Urothelium cell line (cell line): ENCODE data around the gene KLRG1.
A peak's percentile ranks its signal among the peaks of the same experiment; 100 is the strongest.

Experiments used
- DNase-seq: peaks from one replicate; pipeline ENCODE4 v3.0.0; 2011; ENCODE audit warnings: low spot score, mixed read lengths
- FAIRE-seq: peaks from 2 replicates; lab custom pipeline; 2011; peaks lifted over from hg19 to GRCh38; lab: Jason Lieb, UNC

KLRG1 gene

GRCh38 chr12:8980137-8980536 lies 9.2 kb upstream of the KLRG1 start:
- FAIRE-seq: no peak
- DNase-seq: no peak

- FAIRE-seq: peak; percentile 32
Observed at GRCh38 chr12:8985213-8985754, 4.1 kb upstream of the KLRG1 start.

GRCh38 chr12:8987163-8987562 lies 2.2 kb upstream of the KLRG1 start:
- no peak for FAIRE-seq
- no peak for DNase-seq

More at GRCh38 chr12:8985213-8985754, 4.1 kb upstream of the KLRG1 start:
- DNase-seq: no peak

- FAIRE-seq (no peak), DNase-seq (no peak)
Observed at GRCh38 chr12:8987685-8988084, 1.7 kb upstream of the KLRG1 start.

GRCh38 chr12:8991371-8992345 lies 2.3 kb downstream of the KLRG1 start:
- FAIRE-seq (no peak), DNase-seq (no peak)

- FAIRE-seq: no peak
- DNase-seq: no peak
Observed at GRCh38 chr12:8993827-8994226, 4.5 kb downstream of the KLRG1 start.

GRCh38 chr12:8995021-8995775 lies 5.9 kb downstream of the KLRG1 start:
- DNase-seq: no peak
- no peak for FAIRE-seq

GRCh38 chr12:8996682-8997405 lies 7.5 kb downstream of the KLRG1 start:
- peak; percentile 61 for FAIRE-seq
- DNase-seq: peak; percentile 44

GRCh38 chr12:9001233-9001632 lies 11.9 kb downstream of the KLRG1 start:
- no peak for DNase-seq
- FAIRE-seq: no peak

GRCh38 chr12:9002335-9002734 lies 13.0 kb downstream of the KLRG1 start:
- FAIRE-seq: no peak

GRCh38 chr12:9022592-9022991 lies 33.2 kb downstream of the KLRG1 start:
- FAIRE-seq: no peak
- no peak for DNase-seq

More at GRCh38 chr12:9002335-9002734, 13.0 kb downstream of the KLRG1 start:
- DNase-seq: no peak

- FAIRE-seq (no peak), DNase-seq (no peak)
Observed at GRCh38 chr12:9024512-9024911, 35.2 kb downstream of the KLRG1 start.

- DNase-seq (no peak), FAIRE-seq (no peak)
Observed at GRCh38 chr12:9027161-9028059, 38.1 kb downstream of the KLRG1 start.

- FAIRE-seq (no peak), DNase-seq (no peak)
Observed at GRCh38 chr12:9030776-9031175, 41.4 kb downstream of the KLRG1 start.

GRCh38 chr12:9032202-9032964 lies 43.0 kb downstream of the KLRG1 start:
- FAIRE-seq: no peak
- no peak for DNase-seq

GRCh38 chr12:9033265-9033887 lies 44.0 kb downstream of the KLRG1 start:
- no peak for FAIRE-seq
- DNase-seq: no peak

GRCh38 chr12:9034095-9034494 lies 44.7 kb downstream of the KLRG1 start:
- DNase-seq: no peak
- peak; percentile 90 for FAIRE-seq

GRCh38 chr12:9036227-9036626 lies 46.9 kb downstream of the KLRG1 start:
- no peak for DNase-seq
- no peak for FAIRE-seq

GRCh38 chr12:9037431-9037830 lies 48.1 kb downstream of the KLRG1 start:
- DNase-seq (no peak), FAIRE-seq (no peak)
